HepG2 (cell line): ENCODE results near the gene LBX2. TPM values are rescaled to one million over a fixed set of nuclear protein-coding genes. Genes with fewer than 3 reads are reported as not detected.

Source experiments
- ARID3A ChIP-seq: IDR thresholded peaks from 2 replicates; pipeline ENCODE4 v1.6.1; 2012; ENCODE audit warnings: low read depth, low read length, improper control_type of control experiment
- MNT ChIP-seq: fragments of 450-650 bp; IDR thresholded peaks from 2 replicates; pipeline ENCODE4 v1.6.1; 2016
- NRL ChIP-seq: sonication (generic); formaldehyde crosslinking; IDR thresholded peaks from 2 replicates; pipeline ENCODE4 v1.5.0; 2020; ENCODE audit warnings: missing genetic modification reagents, mild to moderate bottlenecking, moderate library complexity, borderline replicate concordance
- PTBP1 ChIP-seq: fragments of 200-400 bp; formaldehyde crosslinking; IDR thresholded peaks from 2 replicates; pipeline ENCODE4 v1.6.1; 2018; ENCODE audit warnings: low read length, low read depth; ENCODE audit not compliant: poor library complexity, severe bottlenecking
- SP140L ChIP-seq: sonication (generic); formaldehyde crosslinking; IDR thresholded peaks from 2 replicates; pipeline ENCODE4 v1.4.0; 2020; ENCODE audit warnings: missing genetic modification reagents, borderline replicate concordance
- ZBTB42 ChIP-seq: sonication (generic); formaldehyde crosslinking; IDR thresholded peaks from 2 replicates; pipeline ENCODE4 v1.5.0; 2020; ENCODE audit warnings: mild to moderate bottlenecking, missing genetic modification reagents
- ZNF234 ChIP-seq: sonication (generic); formaldehyde crosslinking; conservative IDR thresholded peaks from 2 replicates; pipeline ENCODE4 v1.5.1; 2020; ENCODE audit warnings: mild to moderate bottlenecking, missing genetic modification reagents
- polyA plus RNA-seq, 8 experiments: library from polyadenylated mRNA; depleted of rRNA in 3 of 8; stranded (reverse) in 7 of 8; unstranded in 1 of 8; fragments of >200 nt; fragmentation: Illumina TruSeq in 4 of 8; extraction: Trizol in 4 of 8; gene quantifications; 2 replicates each; pipeline versions ENCODE4 v1.2.1 to v1.2.3, GENCODE V29; 2011 to 2016; ENCODE audit warnings: low read depth in 4 of 8, missing spikeins in 1 of 8, mixed read lengths in 1 of 8; ENCODE audit not compliant: insufficient read depth in 1 of 8
- total RNA-seq, 5 experiments: library from RNA; depleted of rRNA; stranded (reverse); fragments of >200 nt; fragmentation: Illumina TruSeq; extraction: Trizol; gene quantifications; 2 replicates each; pipeline ENCODE4 v1.2.3, GENCODE V29; 2016; ENCODE audit warnings: low read depth in 1 of 5
- TF ChIP-seq, protein P1 (sequence below): sonication (generic); formaldehyde crosslinking; IDR thresholded peaks from one replicate; pipeline ENCODE4 v1.5.1; 2020; ENCODE audit warnings: mild to moderate bottlenecking, missing genetic modification reagents; ENCODE audit errors: not compliant biosample characterization
- TF ChIP-seq, protein P2 (sequence below): sonication (generic); formaldehyde crosslinking; IDR thresholded peaks from 2 replicates; pipeline ENCODE4 v1.9.0; 2021; ENCODE audit warnings: missing genetic modification reagents, borderline replicate concordance
- TF ChIP-seq, protein P3 (sequence below): sonication (generic); formaldehyde crosslinking; IDR thresholded peaks from 2 replicates; pipeline ENCODE4 v1.5.0; 2020; ENCODE audit warnings: missing genetic modification reagents, mild to moderate bottlenecking, borderline replicate concordance

Gene LBX2
- total and polyA plus RNA-seq, 2 of the 13 experiments (the other 11 are each of a cell fraction or from before 2014, with no cell fraction given), result 6.4 to 8.1 TPM

- TF ChIP-seq MNT, result peak; percentile 44; the same call in 1 of the 2 replicates
- TF ChIP-seq ZBTB42 (CRISPR knock-in tag), result no peak; the same call in none of the 2 replicates
- TF ChIP-seq, protein P1, sequence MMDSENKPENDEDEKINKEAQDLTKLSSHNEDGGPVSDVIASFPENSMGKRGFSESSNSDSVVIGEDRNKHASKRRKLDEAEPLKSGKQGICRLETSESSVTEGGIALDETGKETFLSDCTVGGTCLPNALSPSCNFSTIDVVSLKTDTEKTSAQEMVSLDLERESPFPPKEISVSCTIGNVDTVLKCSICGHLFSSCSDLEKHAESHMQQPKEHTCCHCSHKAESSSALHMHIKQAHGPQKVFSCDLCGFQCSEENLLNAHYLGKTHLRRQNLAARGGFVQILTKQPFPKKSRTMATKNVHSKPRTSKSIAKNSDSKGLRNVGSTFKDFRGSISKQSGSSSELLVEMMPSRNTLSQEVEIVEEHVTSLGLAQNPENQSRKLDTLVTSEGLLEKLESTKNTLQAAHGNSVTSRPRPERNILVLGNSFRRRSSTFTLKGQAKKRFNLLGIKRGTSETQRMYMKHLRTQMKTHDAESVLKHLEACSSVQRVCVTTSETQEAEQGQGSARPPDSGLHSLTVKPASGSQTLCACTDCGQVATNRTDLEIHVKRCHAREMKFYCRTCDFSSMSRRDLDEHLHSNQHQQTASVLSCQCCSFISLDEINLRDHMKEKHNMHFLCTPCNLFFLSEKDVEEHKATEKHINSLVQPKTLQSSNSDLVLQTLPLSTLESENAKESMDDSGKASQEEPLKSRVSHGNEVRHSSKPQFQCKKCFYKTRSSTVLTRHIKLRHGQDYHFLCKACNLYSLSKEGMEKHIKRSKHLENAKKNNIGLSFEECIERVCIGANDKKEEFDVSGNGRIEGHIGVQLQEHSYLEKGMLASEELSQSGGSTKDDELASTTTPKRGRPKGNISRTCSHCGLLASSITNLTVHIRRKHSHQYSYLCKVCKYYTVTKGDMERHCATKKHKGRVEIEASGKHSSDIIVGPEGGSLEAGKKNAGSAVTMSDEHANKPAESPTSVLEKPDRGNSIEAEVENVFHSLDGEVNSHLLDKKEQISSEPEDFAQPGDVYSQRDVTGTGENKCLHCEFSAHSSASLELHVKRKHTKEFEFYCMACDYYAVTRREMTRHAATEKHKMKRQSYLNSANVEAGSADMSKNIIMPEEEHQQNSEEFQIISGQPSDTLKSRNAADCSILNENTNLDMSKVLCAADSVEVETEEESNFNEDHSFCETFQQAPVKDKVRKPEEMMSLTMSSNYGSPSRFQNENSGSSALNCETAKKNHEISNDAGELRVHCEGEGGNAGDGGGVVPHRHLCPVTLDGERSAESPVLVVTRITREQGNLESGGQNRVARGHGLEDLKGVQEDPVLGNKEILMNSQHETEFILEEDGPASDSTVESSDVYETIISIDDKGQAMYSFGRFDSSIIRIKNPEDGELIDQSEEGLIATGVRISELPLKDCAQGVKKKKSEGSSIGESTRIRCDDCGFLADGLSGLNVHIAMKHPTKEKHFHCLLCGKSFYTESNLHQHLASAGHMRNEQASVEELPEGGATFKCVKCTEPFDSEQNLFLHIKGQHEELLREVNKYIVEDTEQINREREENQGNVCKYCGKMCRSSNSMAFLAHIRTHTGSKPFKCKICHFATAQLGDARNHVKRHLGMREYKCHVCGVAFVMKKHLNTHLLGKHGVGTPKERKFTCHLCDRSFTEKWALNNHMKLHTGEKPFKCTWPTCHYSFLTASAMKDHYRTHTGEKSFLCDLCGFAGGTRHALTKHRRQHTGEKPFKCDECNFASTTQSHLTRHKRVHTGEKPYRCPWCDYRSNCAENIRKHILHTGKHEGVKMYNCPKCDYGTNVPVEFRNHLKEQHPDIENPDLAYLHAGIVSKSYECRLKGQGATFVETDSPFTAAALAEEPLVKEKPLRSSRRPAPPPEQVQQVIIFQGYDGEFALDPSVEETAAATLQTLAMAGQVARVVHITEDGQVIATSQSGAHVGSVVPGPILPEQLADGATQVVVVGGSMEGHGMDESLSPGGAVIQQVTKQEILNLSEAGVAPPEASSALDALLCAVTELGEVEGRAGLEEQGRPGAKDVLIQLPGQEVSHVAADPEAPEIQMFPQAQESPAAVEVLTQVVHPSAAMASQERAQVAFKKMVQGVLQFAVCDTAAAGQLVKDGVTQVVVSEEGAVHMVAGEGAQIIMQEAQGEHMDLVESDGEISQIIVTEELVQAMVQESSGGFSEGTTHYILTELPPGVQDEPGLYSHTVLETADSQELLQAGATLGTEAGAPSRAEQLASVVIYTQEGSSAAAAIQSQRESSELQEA, result peak; percentile 87
- TF ChIP-seq, protein P2, sequence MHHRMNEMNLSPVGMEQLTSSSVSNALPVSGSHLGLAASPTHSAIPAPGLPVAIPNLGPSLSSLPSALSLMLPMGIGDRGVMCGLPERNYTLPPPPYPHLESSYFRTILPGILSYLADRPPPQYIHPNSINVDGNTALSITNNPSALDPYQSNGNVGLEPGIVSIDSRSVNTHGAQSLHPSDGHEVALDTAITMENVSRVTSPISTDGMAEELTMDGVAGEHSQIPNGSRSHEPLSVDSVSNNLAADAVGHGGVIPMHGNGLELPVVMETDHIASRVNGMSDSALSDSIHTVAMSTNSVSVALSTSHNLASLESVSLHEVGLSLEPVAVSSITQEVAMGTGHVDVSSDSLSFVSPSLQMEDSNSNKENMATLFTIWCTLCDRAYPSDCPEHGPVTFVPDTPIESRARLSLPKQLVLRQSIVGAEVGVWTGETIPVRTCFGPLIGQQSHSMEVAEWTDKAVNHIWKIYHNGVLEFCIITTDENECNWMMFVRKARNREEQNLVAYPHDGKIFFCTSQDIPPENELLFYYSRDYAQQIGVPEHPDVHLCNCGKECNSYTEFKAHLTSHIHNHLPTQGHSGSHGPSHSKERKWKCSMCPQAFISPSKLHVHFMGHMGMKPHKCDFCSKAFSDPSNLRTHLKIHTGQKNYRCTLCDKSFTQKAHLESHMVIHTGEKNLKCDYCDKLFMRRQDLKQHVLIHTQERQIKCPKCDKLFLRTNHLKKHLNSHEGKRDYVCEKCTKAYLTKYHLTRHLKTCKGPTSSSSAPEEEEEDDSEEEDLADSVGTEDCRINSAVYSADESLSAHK (CRISPR knock-in tag), result no peak; the same call in 1 of the 2 replicates
- TF ChIP-seq, protein P3, sequence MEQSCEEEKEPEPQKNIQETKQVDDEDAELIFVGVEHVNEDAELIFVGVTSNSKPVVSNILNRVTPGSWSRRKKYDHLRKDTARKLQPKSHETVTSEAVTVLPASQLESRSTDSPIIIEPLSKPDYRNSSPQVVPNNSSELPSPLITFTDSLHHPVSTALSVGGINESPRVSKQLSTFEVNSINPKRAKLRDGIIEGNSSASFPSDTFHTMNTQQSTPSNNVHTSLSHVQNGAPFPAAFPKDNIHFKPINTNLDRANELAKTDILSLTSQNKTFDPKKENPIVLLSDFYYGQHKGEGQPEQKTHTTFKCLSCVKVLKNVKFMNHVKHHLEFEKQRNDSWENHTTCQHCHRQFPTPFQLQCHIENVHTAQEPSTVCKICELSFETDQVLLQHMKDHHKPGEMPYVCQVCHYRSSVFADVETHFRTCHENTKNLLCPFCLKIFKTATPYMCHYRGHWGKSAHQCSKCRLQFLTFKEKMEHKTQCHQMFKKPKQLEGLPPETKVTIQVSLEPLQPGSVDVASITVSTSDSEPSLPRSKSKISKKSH, result peak; percentile 97
- TF ChIP-seq SP140L, result no peak
- TF ChIP-seq ARID3A, result no peak
- peak; percentile 44 for TF ChIP-seq PTBP1
- peak; percentile 76; the same call in 1 of the 2 replicates for TF ChIP-seq ZNF234 (CRISPR knock-in tag)
- peak; percentile 98; the same call in 1 of the 2 replicates for TF ChIP-seq NRL (CRISPR knock-in tag)
These were observed 27.1 kb downstream of the LBX2 start, which contains the start of gene MRPL53 (continued) for GRCh38 chr2:74472086-74472944.
